ENCODE data around the gene JAKMIP2. TPM values are rescaled to one million over a fixed set of nuclear protein-coding genes. Genes with fewer than 3 reads are reported as not detected.

The JAKMIP2 gene
- total RNA-seq, 1 experiment from 2014 or later, result not detected

DNA sequence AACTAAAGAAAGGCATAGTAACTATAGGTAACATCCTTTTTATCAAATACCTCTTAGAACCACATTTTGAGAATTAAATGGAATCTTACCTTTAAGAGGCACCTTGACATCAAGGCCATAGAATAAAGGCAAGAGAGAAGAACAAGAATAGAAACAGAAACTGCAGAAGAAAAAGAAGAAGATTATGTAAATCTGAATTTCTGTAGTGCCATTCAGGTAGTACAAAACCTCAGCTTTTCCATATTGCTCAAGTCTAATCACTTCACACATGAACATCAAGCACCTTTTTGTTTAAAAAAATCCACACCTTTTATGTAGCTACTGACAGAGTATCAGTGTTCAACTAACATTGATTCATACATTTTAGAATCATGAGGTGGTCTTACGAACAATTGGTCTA lies 180.9 kb downstream of the JAKMIP2 start:
- H2AFZ ChIP-seq (ENCODE audit: low read depth, low read length, poor library complexity, severe bottlenecking), result no peak overlapping the region
- H3K36me3 ChIP-seq (ENCODE audit: control insufficient read depth in 1 of 2, insufficient read depth in 2 of 2, low read length in 2 of 2), result no peaks in the 10 kb centered on the region
- POLR2A ChIA-PET, result no interaction called here
- H4K20me1 ChIP-seq (ENCODE audit: insufficient read depth), result no peaks in the 10 kb centered on the region
- no peak overlapping the region for H3K9ac ChIP-seq (ENCODE audit: low read length)
- no peak for TF ChIP-seq TCF7L2 (IDR thresholded peaks at IDR 0.05; ENCODE audit: borderline replicate concordance, extremely low read depth, insufficient read depth, insufficient read length)
- no peak for TF ChIP-seq SRF (IDR thresholded peaks at IDR 0.05; ENCODE audit: low read depth)
- TF ChIP-seq, protein P1, sequence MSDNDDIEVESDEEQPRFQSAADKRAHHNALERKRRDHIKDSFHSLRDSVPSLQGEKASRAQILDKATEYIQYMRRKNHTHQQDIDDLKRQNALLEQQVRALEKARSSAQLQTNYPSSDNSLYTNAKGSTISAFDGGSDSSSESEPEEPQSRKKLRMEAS (IDR thresholded peaks at IDR 0.05), result no peak
- no peak for TF ChIP-seq ZNF274 (IDR thresholded peaks at IDR 0.05; ENCODE audit: low read depth, low read length)
- no peak for TF ChIP-seq FOSL1 (IDR thresholded peaks at IDR 0.05; ENCODE audit: low read depth)
- no peak for TF ChIP-seq SP1 (IDR thresholded peaks at IDR 0.05; ENCODE audit: low read depth)
- TF ChIP-seq, protein P2, sequence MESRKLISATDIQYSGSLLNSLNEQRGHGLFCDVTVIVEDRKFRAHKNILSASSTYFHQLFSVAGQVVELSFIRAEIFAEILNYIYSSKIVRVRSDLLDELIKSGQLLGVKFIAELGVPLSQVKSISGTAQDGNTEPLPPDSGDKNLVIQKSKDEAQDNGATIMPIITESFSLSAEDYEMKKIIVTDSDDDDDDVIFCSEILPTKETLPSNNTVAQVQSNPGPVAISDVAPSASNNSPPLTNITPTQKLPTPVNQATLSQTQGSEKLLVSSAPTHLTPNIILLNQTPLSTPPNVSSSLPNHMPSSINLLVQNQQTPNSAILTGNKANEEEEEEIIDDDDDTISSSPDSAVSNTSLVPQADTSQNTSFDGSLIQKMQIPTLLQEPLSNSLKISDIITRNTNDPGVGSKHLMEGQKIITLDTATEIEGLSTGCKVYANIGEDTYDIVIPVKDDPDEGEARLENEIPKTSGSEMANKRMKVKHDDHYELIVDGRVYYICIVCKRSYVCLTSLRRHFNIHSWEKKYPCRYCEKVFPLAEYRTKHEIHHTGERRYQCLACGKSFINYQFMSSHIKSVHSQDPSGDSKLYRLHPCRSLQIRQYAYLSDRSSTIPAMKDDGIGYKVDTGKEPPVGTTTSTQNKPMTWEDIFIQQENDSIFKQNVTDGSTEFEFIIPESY (IDR thresholded peaks at IDR 0.05; ENCODE audit: extremely low read depth, insufficient replicate concordance, low read length), result no peak
- TF ChIP-seq CBX3 (IDR thresholded peaks at IDR 0.05; ENCODE audit: low read depth), result no peak
- TF ChIP-seq, protein P3, sequence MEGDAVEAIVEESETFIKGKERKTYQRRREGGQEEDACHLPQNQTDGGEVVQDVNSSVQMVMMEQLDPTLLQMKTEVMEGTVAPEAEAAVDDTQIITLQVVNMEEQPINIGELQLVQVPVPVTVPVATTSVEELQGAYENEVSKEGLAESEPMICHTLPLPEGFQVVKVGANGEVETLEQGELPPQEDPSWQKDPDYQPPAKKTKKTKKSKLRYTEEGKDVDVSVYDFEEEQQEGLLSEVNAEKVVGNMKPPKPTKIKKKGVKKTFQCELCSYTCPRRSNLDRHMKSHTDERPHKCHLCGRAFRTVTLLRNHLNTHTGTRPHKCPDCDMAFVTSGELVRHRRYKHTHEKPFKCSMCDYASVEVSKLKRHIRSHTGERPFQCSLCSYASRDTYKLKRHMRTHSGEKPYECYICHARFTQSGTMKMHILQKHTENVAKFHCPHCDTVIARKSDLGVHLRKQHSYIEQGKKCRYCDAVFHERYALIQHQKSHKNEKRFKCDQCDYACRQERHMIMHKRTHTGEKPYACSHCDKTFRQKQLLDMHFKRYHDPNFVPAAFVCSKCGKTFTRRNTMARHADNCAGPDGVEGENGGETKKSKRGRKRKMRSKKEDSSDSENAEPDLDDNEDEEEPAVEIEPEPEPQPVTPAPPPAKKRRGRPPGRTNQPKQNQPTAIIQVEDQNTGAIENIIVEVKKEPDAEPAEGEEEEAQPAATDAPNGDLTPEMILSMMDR (IDR thresholded peaks at IDR 0.05 in 2 of 3, conservative IDR thresholded peaks at IDR 0.05 in 1 of 3; ENCODE audit: borderline replicate concordance in 1 of 3, insufficient read depth in 1 of 3, low read depth in 2 of 3, low read length in 2 of 3), result no peak
- no peak for TF ChIP-seq EGR1 (IDR thresholded peaks at IDR 0.05; ENCODE audit: low read depth)
- no peak for TF ChIP-seq SIN3A (IDR thresholded peaks at IDR 0.05; ENCODE audit: low read depth)
- TF ChIP-seq, protein P4, sequence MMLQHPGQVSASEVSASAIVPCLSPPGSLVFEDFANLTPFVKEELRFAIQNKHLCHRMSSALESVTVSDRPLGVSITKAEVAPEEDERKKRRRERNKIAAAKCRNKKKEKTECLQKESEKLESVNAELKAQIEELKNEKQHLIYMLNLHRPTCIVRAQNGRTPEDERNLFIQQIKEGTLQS (IDR thresholded peaks at IDR 0.05), result no peak
- TF ChIP-seq YY1 (IDR thresholded peaks at IDR 0.05; ENCODE audit: extremely low read depth, insufficient replicate concordance, low read depth, low read length), result no peak
- no peak for TF ChIP-seq ZFX (IDR thresholded peaks at IDR 0.05)
- TF ChIP-seq, protein P5, sequence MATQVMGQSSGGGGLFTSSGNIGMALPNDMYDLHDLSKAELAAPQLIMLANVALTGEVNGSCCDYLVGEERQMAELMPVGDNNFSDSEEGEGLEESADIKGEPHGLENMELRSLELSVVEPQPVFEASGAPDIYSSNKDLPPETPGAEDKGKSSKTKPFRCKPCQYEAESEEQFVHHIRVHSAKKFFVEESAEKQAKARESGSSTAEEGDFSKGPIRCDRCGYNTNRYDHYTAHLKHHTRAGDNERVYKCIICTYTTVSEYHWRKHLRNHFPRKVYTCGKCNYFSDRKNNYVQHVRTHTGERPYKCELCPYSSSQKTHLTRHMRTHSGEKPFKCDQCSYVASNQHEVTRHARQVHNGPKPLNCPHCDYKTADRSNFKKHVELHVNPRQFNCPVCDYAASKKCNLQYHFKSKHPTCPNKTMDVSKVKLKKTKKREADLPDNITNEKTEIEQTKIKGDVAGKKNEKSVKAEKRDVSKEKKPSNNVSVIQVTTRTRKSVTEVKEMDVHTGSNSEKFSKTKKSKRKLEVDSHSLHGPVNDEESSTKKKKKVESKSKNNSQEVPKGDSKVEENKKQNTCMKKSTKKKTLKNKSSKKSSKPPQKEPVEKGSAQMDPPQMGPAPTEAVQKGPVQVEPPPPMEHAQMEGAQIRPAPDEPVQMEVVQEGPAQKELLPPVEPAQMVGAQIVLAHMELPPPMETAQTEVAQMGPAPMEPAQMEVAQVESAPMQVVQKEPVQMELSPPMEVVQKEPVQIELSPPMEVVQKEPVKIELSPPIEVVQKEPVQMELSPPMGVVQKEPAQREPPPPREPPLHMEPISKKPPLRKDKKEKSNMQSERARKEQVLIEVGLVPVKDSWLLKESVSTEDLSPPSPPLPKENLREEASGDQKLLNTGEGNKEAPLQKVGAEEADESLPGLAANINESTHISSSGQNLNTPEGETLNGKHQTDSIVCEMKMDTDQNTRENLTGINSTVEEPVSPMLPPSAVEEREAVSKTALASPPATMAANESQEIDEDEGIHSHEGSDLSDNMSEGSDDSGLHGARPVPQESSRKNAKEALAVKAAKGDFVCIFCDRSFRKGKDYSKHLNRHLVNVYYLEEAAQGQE (IDR thresholded peaks at IDR 0.05; ENCODE audit: low read depth), result no peak
- no peak for TF ChIP-seq POLR2AphosphoS5 (IDR thresholded peaks at IDR 0.05; ENCODE audit: low read depth, low read length)
- no peak overlapping the region for H3K27ac ChIP-seq (ENCODE audit: low read depth, low read length)
- ATAC-seq (no peak), DNase-seq (ENCODE audit: low read depth, low spot score) (no peak)
- H3K4me2 ChIP-seq (ENCODE audit: low read length), result no peak overlapping the region
- no peaks in the 10 kb centered on the region for H3K9me3 ChIP-seq (ENCODE audit: control insufficient read depth in 1 of 2, insufficient read depth in 1 of 2, low read depth in 1 of 2, low read length in 2 of 2)
- H3K9me2 ChIP-seq (ENCODE audit: insufficient read depth), result no peaks in the 10 kb centered on the region
- no TSS peak for BruUV-seq (replicated peaks)
- no peaks in the 10 kb centered on the region for H3K79me2 ChIP-seq (ENCODE audit: insufficient read depth, low read length)
- H3K27me3 ChIP-seq (ENCODE audit: insufficient read depth, low read length), result 0 out of 2 replicates have a peak, but pooled peaks cover 2% of the 10 kb centered on the region
- H3K4me3 ChIP-seq (replicated peaks in 1 of 2; ENCODE audit: low read depth in 1 of 2, low read length in 2 of 2), result no peak overlapping the region
- CTCF ChIA-PET, result no interaction called here
- no peaks in the 10 kb centered on the region for H3K4me1 ChIP-seq (ENCODE audit: control insufficient read depth in 1 of 2, insufficient read depth in 2 of 2, low read length in 2 of 2)
- intact Hi-C loops (cut with micrococcal nuclease), result no loop called here
- RAD21 ChIA-PET (ENCODE audit: low non-redundant PET in 1 of 2, low total read pairs in 2 of 2, uncharacterized antibody in 2 of 2, unreplicated experiment in 2 of 2), result no interaction called here

Measured in HCT116 (cell line).